D721Med (cell line): ENCODE data around the gene MRPS6.

ENCODE experiments used
- DNase-seq: peaks from one replicate; pipeline ENCODE4 v3.0.0; 2011; ENCODE audit warnings: low spot score; ENCODE audit not compliant: insufficient read length
- FAIRE-seq: peaks from 2 replicates; lab custom pipeline; 2011; peaks lifted over from hg19 to GRCh38; lab: Jason Lieb, UNC
- CTCF ChIP-seq: IDR thresholded peaks from 2 replicates; pipeline ENCODE4 v1.5.1; 2012; ENCODE audit warnings: mild to moderate bottlenecking, control low read depth; ENCODE audit not compliant: insufficient read depth; ENCODE audit errors: missing control alignments

MRPS6 gene

GRCh38 chr21:34034369-34035014 lies 38.9 kb upstream of the MRPS6 start:
- no peak for TF ChIP-seq CTCF
- FAIRE-seq (no peak), DNase-seq (no peak)

GRCh38 chr21:34035619-34036354 lies 37.6 kb upstream of the MRPS6 start:
- no peak for TF ChIP-seq CTCF
- FAIRE-seq (no peak), DNase-seq (no peak)

GRCh38 chr21:34037009-34037795 lies 36.2 kb upstream of the MRPS6 start:
- no peak for TF ChIP-seq CTCF
- no peak for FAIRE-seq
- DNase-seq = no peak

GRCh38 chr21:34039678-34040382 lies 33.5 kb upstream of the MRPS6 start:
- no peak for FAIRE-seq
- no peak for TF ChIP-seq CTCF
- no peak for DNase-seq

- DNase-seq = no peak
- TF ChIP-seq CTCF = no peak
- FAIRE-seq = no peak
Measured at GRCh38 chr21:34042735-34043134, 30.6 kb upstream of the MRPS6 start.

- no peak for FAIRE-seq
- no peak for TF ChIP-seq CTCF
- DNase-seq = no peak
Measured at GRCh38 chr21:34043333-34043732, 30.0 kb upstream of the MRPS6 start.
